GM19043 (cell line): Measurements from ENCODE around the gene MAPK11.

Experiments used
- ATAC-seq: cut with Tn5 transposase; IDR thresholded peaks from one replicate; pipeline ENCODE4 v1.9.1; 2021; ENCODE audit warnings: low read depth; ENCODE audit not compliant: unreplicated experiment

The MAPK11 gene

DNA sequence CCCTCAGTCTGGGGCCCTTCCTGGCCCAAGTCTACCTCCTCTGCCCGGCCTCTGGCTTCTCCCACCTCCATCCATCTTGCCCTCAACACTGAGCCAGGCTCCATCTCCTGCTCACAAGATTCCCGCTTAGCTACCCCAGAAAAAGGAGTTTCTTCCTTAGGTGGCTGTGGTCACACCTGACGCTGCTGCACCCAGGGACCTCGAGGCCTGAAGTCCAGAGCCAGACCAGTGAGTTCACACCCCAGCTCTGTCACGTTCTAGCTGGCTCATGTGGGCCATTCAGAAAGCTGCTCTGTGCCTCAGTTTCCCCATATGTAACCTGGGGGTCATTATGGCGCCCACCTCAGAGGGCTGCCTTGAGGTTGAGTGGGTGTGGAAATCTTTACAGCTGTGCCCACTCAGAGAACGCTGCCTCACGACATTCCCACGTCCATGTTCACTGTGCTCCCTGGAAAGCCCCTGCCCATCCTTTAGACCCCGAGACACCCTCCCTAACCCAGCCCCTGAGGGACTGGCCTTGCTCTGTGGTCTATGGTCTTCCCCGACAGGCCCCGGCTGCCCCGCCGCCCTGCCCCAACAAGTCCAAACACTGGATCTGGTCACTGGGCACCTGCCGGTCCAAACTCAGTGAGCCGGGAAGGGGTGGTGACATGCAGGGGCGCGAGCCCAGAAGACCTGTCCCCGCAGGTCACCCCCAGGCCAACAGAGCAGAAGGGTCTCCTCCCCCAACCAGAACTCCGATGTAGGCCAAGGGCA, 27.5 kb upstream of the MAPK11 start:
- no peak for ATAC-seq

GRCh38 chr22:50296658-50297490, 26.7 kb upstream of the MAPK11 start:
- ATAC-seq, result no peak

DNA sequence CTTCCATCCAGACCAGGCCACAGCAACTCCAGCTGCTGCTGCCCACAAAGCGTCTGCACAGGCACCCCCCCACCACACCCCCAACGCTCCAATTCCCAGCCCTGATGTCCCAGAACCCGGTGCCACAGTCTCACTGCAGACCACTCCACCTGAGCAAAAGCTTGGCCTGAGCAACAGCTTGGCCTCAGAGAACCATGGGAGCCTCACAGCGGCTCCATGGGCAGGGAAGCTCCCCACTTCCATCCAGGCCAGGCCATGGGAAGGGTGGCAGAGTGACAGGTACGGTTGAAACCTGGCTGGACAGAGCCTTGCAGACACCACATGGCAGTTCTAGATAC, 24.1 kb upstream of the MAPK11 start:
- ATAC-seq, result no peak

DNA sequence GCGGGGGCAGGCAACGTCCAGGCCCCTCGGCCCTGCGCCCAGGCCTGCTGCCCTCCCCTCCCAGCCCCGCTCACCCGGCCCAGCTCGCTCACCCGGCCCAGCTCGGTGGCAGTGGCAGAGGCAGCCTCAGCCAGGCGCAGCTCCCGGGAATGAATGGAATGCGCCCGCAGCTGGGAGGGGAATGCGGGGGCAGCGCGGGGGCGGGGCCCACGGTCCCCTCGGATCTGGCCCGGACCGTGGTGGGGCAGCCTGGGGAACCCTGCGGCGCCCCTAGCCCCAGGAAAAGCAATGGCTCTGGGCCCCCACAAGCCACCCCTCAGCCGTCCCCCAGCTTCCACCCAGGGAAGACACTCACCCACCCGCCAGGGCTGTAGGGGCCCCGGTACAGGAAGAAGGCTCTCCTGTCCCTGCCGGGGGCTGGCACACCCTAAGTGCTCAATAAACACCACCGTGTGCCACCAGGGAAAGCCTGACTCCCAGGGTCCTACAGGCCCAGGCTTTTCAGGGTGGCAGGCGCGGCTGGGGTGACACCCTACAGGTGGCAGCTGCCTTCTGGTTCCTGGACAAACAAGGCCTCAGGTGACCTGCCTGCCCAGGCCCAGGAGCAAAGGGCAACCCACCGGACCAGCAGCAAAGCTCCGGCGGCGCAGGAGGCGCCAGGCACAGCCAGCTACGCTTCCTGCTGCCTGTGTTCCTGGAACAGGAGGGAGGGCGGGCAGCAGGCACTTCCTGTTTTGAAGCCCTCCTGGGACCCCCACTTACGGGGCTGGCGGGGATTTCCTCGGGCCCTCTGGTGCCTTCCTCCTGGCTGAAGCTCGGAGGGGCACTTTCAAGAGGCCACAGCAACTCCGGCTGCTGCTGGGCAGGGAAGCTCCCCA, 23.5 kb upstream of the MAPK11 start:
- ATAC-seq, result no peak

- ATAC-seq, result no peak
Measured at GRCh38 chr22:50292643-50293440, 22.7 kb upstream of the MAPK11 start.

DNA sequence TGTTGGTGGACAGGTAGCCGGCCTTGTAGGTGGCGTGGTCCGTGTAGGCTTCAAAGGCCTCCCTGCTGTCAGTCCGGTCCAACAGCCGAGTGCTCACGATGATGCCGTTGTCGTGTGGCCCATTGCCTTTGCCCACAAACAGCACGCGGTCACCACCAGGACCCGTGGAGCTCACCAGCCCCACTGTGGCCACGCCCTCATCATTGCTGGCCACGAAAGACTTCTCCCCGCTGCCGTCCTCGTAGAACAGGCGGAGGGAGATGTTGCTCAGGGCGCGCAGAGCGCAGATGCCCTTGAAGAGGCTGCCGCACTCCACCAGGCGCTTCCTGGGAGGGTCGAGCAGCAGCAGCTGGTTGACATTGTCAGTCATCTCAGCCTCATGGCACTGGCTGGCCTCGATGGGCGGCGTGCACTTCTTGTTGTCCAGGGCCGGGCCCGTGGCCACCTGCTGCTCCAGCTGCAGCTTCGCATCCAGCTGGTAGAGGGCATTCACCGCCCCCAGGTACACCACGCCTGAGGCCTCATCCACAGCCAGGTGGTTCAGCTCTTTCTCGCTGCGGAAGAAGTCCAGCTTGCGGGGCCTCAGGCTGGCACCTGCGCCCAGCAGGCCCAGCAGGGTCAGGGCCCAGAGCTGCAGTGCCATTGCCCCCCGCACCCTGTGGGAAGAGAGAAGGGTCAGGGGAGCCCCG, 19.9 kb upstream of the MAPK11 start:
- ATAC-seq, result no peak

DNA sequence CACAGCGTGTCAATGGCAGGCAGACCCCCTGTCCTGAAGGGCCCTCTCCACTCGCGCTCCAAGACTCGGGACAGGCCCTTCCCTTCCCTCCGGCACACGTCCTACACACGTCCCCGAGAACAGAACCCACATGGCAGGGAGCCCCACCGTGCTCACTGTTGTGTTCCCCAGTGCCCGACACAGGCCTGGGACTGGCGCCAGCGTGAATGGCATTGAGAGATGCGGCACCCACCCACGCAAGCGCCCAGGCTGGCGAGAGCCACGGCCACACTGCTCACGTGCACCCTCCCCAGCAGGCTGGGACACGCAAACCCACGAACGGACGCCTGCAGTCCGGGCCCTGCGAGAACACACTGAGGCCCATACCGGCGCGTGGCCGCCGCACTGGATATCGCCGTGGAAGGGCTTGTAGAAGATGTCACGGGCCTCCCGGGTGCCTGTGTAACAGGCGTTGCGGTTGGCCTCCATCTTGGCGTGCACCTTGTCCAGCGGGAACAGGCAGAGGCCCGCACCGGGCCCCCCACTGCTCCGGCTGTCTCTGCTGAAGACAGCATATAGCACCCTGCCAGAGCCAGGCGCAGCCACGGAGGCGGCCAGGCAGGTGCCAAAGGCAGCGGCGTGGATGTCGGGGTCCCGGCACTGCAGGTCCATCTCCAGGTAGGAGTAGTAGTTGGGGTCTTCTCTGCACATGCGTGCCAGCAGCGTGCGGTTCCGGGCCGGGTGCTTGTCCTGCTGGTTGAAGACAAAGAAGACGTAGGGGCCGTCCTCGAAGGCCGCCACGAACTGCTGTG, 19.2 kb upstream of the MAPK11 start:
- no peak for ATAC-seq

- ATAC-seq, result no peak
Measured at GRCh38 chr22:50287731-50288130, 17.6 kb upstream of the MAPK11 start.

DNA sequence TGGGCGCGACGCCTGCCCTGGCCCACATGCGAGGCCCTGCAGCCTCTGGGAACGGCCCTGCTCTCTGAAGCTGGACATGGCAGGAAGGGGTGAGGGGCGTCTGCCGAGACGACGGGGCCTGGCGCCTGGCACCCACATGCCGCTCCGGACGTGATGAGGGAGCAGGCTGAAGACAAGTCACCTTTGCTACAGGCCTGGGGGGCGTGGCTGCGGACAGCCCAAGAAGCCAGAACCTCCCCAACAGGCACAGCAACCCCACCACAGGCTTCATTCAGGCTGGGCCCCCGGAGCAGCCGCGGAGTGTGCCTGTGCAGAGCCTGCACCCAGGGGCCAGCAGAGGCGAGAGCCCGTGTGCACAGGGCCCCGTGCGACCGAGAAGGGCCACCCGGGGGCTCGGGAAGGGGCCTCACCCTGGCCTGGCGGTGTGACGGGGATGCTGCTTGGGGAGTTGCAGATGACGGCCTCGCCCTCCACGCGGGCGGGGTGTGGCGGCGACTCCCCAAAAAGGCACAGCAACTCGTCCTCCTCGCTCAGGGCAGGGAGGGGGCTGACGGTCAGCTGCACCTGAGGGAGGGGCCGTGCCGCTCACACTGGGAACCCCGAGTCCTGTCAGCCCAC, 16.6 kb upstream of the MAPK11 start:
- ATAC-seq, result no peak

DNA sequence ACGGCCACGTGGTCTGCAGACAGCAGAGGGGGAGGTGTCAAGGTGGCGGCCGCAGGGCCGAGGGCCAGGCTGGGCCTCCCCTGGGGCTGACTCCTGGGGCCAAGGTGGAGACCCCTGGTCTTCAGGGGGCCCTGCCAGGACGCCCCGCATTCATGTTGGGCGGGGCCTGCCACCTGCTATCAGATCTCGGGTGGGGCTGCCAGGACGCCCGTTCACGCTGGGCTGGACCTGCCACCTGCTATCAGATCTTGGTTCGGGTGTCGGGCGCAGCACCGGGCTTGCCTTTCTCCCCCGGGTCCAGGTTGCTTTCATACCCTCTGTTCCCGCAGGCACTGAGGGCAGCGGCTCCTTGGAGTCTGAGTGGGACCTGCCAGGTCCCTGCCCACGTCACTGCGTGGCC, 16.1 kb upstream of the MAPK11 start:
- no peak for ATAC-seq

GRCh38 chr22:50285568-50286229, 15.5 kb upstream of the MAPK11 start:
- ATAC-seq, result no peak

DNA sequence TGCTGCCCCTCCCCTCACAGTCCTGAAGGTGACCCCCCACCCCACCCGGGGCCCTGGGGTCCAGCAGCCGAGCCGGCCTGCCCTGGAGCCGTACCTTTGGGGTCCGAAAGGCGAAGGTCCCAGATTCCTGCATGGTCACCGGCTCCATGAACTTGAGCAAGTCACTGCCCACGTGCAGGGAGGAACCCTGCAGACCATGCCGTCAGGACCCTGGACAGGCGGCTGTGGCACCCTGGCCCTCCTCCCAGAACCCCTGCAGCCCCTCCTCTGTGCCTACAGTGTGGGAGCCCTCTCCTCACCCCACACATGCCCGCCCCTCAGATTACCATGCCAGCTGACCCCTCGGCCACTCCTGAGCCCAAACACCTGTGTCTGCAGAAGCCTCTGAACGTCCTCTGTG, 14.3 kb upstream of the MAPK11 start:
- ATAC-seq, result no peak

DNA sequence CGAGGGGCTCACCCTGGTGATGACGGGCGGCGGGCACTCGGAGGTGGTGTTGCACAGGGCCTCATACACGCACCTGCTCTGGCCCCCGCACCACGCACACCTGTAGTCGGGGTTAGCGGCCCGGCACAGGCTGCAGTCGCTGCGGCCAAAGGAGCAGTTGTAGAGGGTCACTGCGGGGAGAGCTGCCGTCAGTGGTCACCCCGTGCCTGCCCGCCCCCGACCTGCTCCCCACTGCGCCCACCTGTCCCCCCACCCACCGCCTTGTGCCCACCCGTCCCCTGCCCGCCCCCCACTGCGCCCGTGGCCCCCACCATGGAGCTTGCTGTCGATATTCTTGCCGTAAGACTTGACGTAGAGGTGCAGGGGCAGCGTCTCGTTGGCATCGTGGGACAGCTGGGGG, 13.6 kb upstream of the MAPK11 start:
- ATAC-seq, result no peak

GRCh38 chr22:50282361-50283155, 12.4 kb upstream of the MAPK11 start:
- ATAC-seq, result no peak

GRCh38 chr22:50281957-50282356, 11.8 kb upstream of the MAPK11 start:
- ATAC-seq, result no peak

DNA sequence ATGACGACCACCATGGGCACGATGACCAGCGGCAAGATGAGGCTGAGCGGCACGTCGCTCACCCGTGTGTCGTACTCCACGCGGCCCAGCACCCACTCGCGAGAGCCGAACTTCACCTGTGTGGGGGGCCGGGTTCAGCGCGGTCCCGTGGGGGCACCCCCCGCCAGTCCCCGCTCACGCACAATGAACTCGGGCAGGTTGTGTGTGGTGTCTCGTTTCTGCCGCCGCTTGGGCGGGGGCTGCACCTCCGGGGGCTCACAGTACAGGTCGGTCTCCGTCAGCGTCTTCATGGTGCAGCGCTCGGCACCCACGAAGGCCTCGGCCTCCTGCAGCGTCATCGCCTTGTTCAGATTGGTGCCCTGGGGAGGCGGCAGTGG, 11.2 kb upstream of the MAPK11 start:
- ATAC-seq, result no peak

DNA sequence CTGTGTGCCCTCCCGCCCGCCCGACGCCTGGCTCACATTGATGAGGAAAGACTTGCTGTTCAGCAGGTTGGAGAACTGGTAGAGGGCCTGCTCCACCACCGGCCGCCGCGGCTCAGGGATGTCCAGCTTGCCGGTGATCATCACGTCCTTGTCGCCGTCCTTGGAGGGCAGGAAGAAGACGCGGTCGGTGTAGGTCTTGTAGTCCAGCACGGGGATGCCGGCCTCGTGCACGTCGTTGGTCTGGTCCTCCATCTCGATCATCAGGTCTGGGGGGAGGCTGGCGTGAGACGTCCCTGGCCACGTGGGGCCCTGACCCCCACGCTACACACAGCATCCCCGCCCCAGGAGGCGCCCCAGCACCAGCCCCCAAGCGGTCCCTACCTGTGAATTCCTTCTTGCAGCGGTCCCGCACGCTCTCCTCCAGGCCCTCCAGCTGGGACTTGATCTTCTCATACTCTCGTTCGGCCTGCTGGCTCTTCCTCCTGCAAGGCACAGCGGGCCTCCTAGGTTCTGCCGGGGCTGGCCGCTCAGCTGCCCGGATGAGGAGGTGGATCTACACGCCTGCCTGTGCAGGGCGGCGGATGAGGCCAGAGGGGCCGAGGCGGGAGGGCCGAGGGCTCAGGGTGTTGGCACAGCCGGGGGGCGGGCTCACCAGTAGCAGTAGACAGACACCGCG, 10.7 kb upstream of the MAPK11 start:
- ATAC-seq, result no peak
